Endodermal cell (in vitro differentiated cells): ENCODE results near the gene GNAO1. TPM values are rescaled to one million over a fixed set of nuclear protein-coding genes. Genes with fewer than 3 reads are reported as not detected.

Experiments
- DNase-seq: peaks from one replicate; pipeline ENCODE4 v3.0.0-alpha.2; 2017
- H3K27ac ChIP-seq: 2 replicates; pipeline ENCODE4 v1.5.1; 2013; ENCODE audit warnings: mild to moderate bottlenecking, low read depth, low read length, moderate library complexity
- H3K27me3 ChIP-seq: 2 replicates; pipeline ENCODE4 v1.6.1; 2013; ENCODE audit warnings: mild to moderate bottlenecking, low read length, moderate library complexity; ENCODE audit not compliant: insufficient read depth, control insufficient read depth, poor library complexity, severe bottlenecking
- H3K36me3 ChIP-seq: 2 replicates; pipeline ENCODE4 v1.7.0; 2013; ENCODE audit warnings: mild to moderate bottlenecking, low read length, moderate library complexity; ENCODE audit not compliant: control insufficient read depth, insufficient read depth
- H3K4me1 ChIP-seq: one replicate; pipeline ENCODE4 v1.7.0; 2013; ENCODE audit warnings: low read length; ENCODE audit not compliant: control insufficient read depth, insufficient read depth
- H3K4me3 ChIP-seq: 2 replicates; pipeline ENCODE4 v1.5.1; 2013; ENCODE audit warnings: mild to moderate bottlenecking, low read length, moderate library complexity
- H3K9ac ChIP-seq: 2 replicates; pipeline ENCODE4 v1.6.1; 2013; ENCODE audit warnings: mild to moderate bottlenecking, low read length, moderate library complexity; ENCODE audit not compliant: poor library complexity, severe bottlenecking; ENCODE audit errors: extremely low read depth
- H3K9me3 ChIP-seq: 2 replicates; pipeline ENCODE4 v1.6.1; 2013; ENCODE audit warnings: mild to moderate bottlenecking, low read length, moderate library complexity; ENCODE audit not compliant: control insufficient read depth
- H3K27ac Mint-ChIP-seq: 2 replicates; pipeline ENCODE4 v1.8.0; 2020; ENCODE audit warnings: mixed read lengths
- H3K27me3 Mint-ChIP-seq: 2 replicates; pipeline ENCODE4 v1.8.0; 2021; ENCODE audit warnings: mild to moderate bottlenecking, mixed read lengths; ENCODE audit not compliant: insufficient read depth
- H3K36me3 Mint-ChIP-seq: 2 replicates; pipeline ENCODE4 v1.8.0; 2020; ENCODE audit warnings: low read depth, mixed read lengths
- H3K4me1 Mint-ChIP-seq: 2 replicates; pipeline ENCODE4 v1.8.0; 2020; ENCODE audit warnings: mixed read lengths
- H3K4me3 Mint-ChIP-seq: 2 replicates; pipeline ENCODE4 v1.8.0; 2020; ENCODE audit warnings: mild to moderate bottlenecking, moderate library complexity, mixed read lengths
- H3K9me3 Mint-ChIP-seq: 2 replicates; pipeline ENCODE4 v1.8.0; 2020; ENCODE audit warnings: mild to moderate bottlenecking, mixed read lengths
- WGBS, 2 experiments: methylation state at CpG; one replicate each; pipeline versions ENCODE4 v1.1.5 to v1.1.7; 2013; ENCODE audit warnings: missing lambda C conversion rate in 2 of 2, mixed read lengths in 1 of 2; ENCODE audit not compliant: insufficient coverage in 1 of 2, insufficient read length in 1 of 2; 5-methylcytosine and 5-hydroxymethylcytosine counted together
- total RNA-seq, 2 donors: library from RNA; stranded (reverse); fragmentation: NEBNext Ultra II Directional in 1 of 2; extraction: Animal tissue kit (Norgen Biotek cat#: 25700) in 1 of 2; gene quantifications; 2 replicates in 1 of 2; 3 replicates in 1 of 2; pipeline ENCODE4 v1.2.1, GENCODE V29; 2021
- TF ChIP-seq, protein P1 (sequence below): fragments of 200-600 bp; sonication (generic); conservative IDR thresholded peaks from 2 replicates; pipeline ENCODE4 v1.5.0; 2021; ENCODE audit warnings: antibody characterized with exemption, mild to moderate bottlenecking

GNAO1 gene
- total RNA-seq, 2 donors from 2014 or later = 2.7 to 7.1 TPM

DNA sequence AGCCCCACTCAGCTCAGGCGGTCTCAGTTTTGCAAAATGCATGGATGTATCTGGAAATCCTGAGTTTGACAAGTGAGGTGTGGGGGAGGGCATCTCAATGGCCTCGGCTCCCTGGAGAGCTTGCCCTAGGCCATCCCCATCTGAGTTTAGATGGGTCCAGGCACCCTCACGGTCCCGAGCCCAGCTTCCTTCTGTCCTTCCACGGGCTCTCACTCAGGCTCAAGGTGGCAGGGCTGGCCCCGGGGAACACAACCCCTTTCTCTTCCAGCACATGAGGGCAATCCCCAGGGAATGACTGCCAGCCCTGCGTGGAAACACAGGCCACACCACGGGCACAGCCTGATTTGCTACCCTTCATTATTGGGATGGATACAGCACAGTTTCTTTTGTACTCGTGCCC lies 175.7 kb downstream of the GNAO1 start:
- Mint-ChIP-seq H3K27me3 (no peaks in the 10 kb centered on the region), H3K36me3 (peaks cover 64% of the 10 kb centered on the region), H3K9me3 (no peaks in the 10 kb centered on the region), H3K4me1 (no peaks in the 10 kb centered on the region), H3K27ac (no peak overlapping the region), H3K4me3 (no peak overlapping the region)
- no peak for DNase-seq
- no peaks in the 10 kb centered on the region for H3K9me3 ChIP-seq
- TF ChIP-seq, protein P1, sequence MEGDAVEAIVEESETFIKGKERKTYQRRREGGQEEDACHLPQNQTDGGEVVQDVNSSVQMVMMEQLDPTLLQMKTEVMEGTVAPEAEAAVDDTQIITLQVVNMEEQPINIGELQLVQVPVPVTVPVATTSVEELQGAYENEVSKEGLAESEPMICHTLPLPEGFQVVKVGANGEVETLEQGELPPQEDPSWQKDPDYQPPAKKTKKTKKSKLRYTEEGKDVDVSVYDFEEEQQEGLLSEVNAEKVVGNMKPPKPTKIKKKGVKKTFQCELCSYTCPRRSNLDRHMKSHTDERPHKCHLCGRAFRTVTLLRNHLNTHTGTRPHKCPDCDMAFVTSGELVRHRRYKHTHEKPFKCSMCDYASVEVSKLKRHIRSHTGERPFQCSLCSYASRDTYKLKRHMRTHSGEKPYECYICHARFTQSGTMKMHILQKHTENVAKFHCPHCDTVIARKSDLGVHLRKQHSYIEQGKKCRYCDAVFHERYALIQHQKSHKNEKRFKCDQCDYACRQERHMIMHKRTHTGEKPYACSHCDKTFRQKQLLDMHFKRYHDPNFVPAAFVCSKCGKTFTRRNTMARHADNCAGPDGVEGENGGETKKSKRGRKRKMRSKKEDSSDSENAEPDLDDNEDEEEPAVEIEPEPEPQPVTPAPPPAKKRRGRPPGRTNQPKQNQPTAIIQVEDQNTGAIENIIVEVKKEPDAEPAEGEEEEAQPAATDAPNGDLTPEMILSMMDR = no peak
- H3K27ac ChIP-seq = no peak overlapping the region
- peaks cover 59% of the 10 kb centered on the region for H3K36me3 ChIP-seq
- H3K4me3 ChIP-seq = no peak overlapping the region
- no peak overlapping the region for H3K9ac ChIP-seq
- 88 to 92% methylated on average over 6 to 9 of the region's 9 CpGs for WGBS, 2 experiments
- H3K4me1 ChIP-seq = no peaks in the 10 kb centered on the region
- H3K27me3 ChIP-seq = no peaks in the 10 kb centered on the region

GRCh38 chr16:56367764-56368163 lies 176.5 kb downstream of the GNAO1 start:
- no peak overlapping the region for H3K27ac ChIP-seq
- H3K36me3 ChIP-seq = peaks cover 52% of the 10 kb centered on the region
- DNase-seq = no peak
- H3K9me3 ChIP-seq = no peaks in the 10 kb centered on the region
- Mint-ChIP-seq H3K27me3 (no peaks in the 10 kb centered on the region), H3K27ac (no peak overlapping the region), H3K9me3 (no peaks in the 10 kb centered on the region), H3K4me1 (no peaks in the 10 kb centered on the region), H3K4me3 (no peak overlapping the region), H3K36me3 (peaks cover 57% of the 10 kb centered on the region)
- TF ChIP-seq, protein P1 = no peak
- no peaks in the 10 kb centered on the region for H3K27me3 ChIP-seq
- 93 to 98% methylated on average over 6 of the region's 6 CpGs for WGBS, 2 experiments
- H3K4me1 ChIP-seq = no peaks in the 10 kb centered on the region
- H3K4me3 ChIP-seq = no peak overlapping the region
- H3K9ac ChIP-seq = no peak overlapping the region

DNA sequence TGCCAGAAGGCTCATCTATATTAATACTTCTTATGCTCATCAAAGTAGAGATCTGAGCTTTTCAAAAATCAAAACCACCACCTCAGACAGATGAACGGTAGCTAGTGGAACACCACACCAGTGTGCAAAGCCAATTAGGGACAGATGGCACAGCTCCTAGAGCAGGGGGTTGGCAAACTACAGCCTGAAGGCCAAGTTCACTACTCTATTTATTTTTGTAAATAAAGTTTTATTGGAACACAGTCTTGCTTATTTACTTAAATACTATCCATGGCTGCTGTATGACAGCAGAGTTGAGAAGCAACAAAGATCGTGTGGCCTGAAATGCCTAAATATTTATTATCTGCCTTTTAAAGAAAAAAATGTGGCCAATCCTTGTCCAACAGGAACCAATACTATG lies 177.3 kb downstream of the GNAO1 start:
- Mint-ChIP-seq H3K27ac (no peak overlapping the region), H3K27me3 (no peaks in the 10 kb centered on the region), H3K4me1 (peaks cover 5% of the 10 kb centered on the region), H3K9me3 (no peaks in the 10 kb centered on the region), H3K4me3 (no peak overlapping the region), H3K36me3 (peaks cover 52% of the 10 kb centered on the region)
- Histone ChIP-seq H3K4me3 (no peak overlapping the region), H3K27ac (no peak overlapping the region), H3K9ac (no peak overlapping the region), H3K4me1 (no peaks in the 10 kb centered on the region), H3K36me3 (peaks cover 45% of the 10 kb centered on the region), H3K27me3 (no peaks in the 10 kb centered on the region), H3K9me3 (no peaks in the 10 kb centered on the region)
- DNase-seq = no peak
- TF ChIP-seq, protein P1 = no peak
- 98% methylated on average over 2 of the region's 2 CpGs; no CpG with 5 or more reads in 1 of the 2 experiments for WGBS, 2 experiments
